Measurements from ENCODE around the gene ARFIP1. TPM values are rescaled to one million over a fixed set of nuclear protein-coding genes. Genes with fewer than 3 reads are reported as not detected.
A peak's percentile ranks its signal among the peaks of the same experiment; 100 is the strongest.

The ARFIP1 gene
- total RNA-seq, 1 donor from 2014 or later = 41.6 TPM

- Mint-ChIP-seq H3K4me3 (ENCODE audit: unreplicated experiment) (no peak overlapping the region), H3K27me3 (ENCODE audit: unreplicated experiment) (no peaks in the 10 kb centered on the region), H3K4me1 (ENCODE audit: unreplicated experiment) (no peaks in the 10 kb centered on the region), H3K9me3 (ENCODE audit: unreplicated experiment) (no peaks in the 10 kb centered on the region), H3K36me3 (ENCODE audit: low read depth, unreplicated experiment) (no peaks in the 10 kb centered on the region), H3K27ac (ENCODE audit: unreplicated experiment) (no peak overlapping the region)
- TF ChIP-seq CTCF (IDR thresholded peaks at IDR 0.05; ENCODE audit: unreplicated experiment) = no peak
- DNase-seq (ENCODE audit: low spot score) = no peak
Observed at GRCh38 chr4:152803541-152803940, 23.8 kb downstream of the ARFIP1 start.

- Mint-ChIP-seq H3K27me3 (ENCODE audit: unreplicated experiment) (no peaks in the 10 kb centered on the region), H3K4me1 (ENCODE audit: unreplicated experiment) (no peaks in the 10 kb centered on the region), H3K36me3 (ENCODE audit: low read depth, unreplicated experiment) (no peaks in the 10 kb centered on the region), H3K4me3 (ENCODE audit: unreplicated experiment) (no peak overlapping the region), H3K27ac (ENCODE audit: unreplicated experiment) (peak overlapping the region; percentile 9), H3K9me3 (ENCODE audit: unreplicated experiment) (no peaks in the 10 kb centered on the region)
- TF ChIP-seq CTCF (IDR thresholded peaks at IDR 0.05; ENCODE audit: unreplicated experiment) = no peak
- DNase-seq (ENCODE audit: low spot score) = no peak
Observed at GRCh38 chr4:152805071-152805650, 25.4 kb downstream of the ARFIP1 start.

- H3K27ac Mint-ChIP-seq (ENCODE audit: unreplicated experiment) = no peak overlapping the region
- DNase-seq (ENCODE audit: low spot score) = no peak
- no peak for TF ChIP-seq CTCF (IDR thresholded peaks at IDR 0.05; ENCODE audit: unreplicated experiment)
- H3K4me3 Mint-ChIP-seq (ENCODE audit: unreplicated experiment) = no peak overlapping the region
- H3K27me3 Mint-ChIP-seq (ENCODE audit: unreplicated experiment) = no peaks in the 10 kb centered on the region
- peaks cover 5% of the 10 kb centered on the region for H3K36me3 Mint-ChIP-seq (ENCODE audit: low read depth, unreplicated experiment)
- H3K9me3 Mint-ChIP-seq (ENCODE audit: unreplicated experiment) = no peaks in the 10 kb centered on the region
- no peaks in the 10 kb centered on the region for H3K4me1 Mint-ChIP-seq (ENCODE audit: unreplicated experiment)
Observed at GRCh38 chr4:152805818-152806217, 26.1 kb downstream of the ARFIP1 start.

GRCh38 chr4:152806501-152807125, 26.9 kb downstream of the ARFIP1 start:
- Mint-ChIP-seq H3K4me1 (ENCODE audit: unreplicated experiment) (no peaks in the 10 kb centered on the region), H3K27me3 (ENCODE audit: unreplicated experiment) (no peaks in the 10 kb centered on the region), H3K27ac (ENCODE audit: unreplicated experiment) (no peak overlapping the region), H3K4me3 (ENCODE audit: unreplicated experiment) (no peak overlapping the region), H3K9me3 (ENCODE audit: unreplicated experiment) (no peaks in the 10 kb centered on the region), H3K36me3 (ENCODE audit: low read depth, unreplicated experiment) (peaks cover 9% of the 10 kb centered on the region)
- no peak for DNase-seq (ENCODE audit: low spot score)
- TF ChIP-seq CTCF (IDR thresholded peaks at IDR 0.05; ENCODE audit: unreplicated experiment) = no peak

- H3K4me3 Mint-ChIP-seq (ENCODE audit: unreplicated experiment) = no peak overlapping the region
- DNase-seq (ENCODE audit: low spot score) = no peak
- peaks cover 15% of the 10 kb centered on the region for H3K36me3 Mint-ChIP-seq (ENCODE audit: low read depth, unreplicated experiment)
- no peaks in the 10 kb centered on the region for H3K9me3 Mint-ChIP-seq (ENCODE audit: unreplicated experiment)
- H3K27ac Mint-ChIP-seq (ENCODE audit: unreplicated experiment) = no peak overlapping the region
- peaks cover 2% of the 10 kb centered on the region for H3K4me1 Mint-ChIP-seq (ENCODE audit: unreplicated experiment)
- H3K27me3 Mint-ChIP-seq (ENCODE audit: unreplicated experiment) = no peaks in the 10 kb centered on the region
- no peak for TF ChIP-seq CTCF (IDR thresholded peaks at IDR 0.05; ENCODE audit: unreplicated experiment)
Observed at GRCh38 chr4:152807294-152807829, 27.6 kb downstream of the ARFIP1 start.
